C1 segment of cervical spinal cord (tissue), 14 donors: Measurements from ENCODE around the gene UBE2K.
"Not testable (repeated sequence)": the region's sequence is repeated elsewhere in the genome, so short reads cannot be mapped to it uniquely, and the experiment has no call there.

Experiments used
- DNase-seq, 14 donors: peaks; one replicate each; lab custom pipeline; 2025; lab: John Stamatoyannopoulos, UW

The UBE2K gene

GRCh38 chr4:39721788-39722187 is 23.9 kb downstream of the UBE2K start:
- no peak for DNase-seq

GRCh38 chr4:39729557-39729956 is 31.6 kb downstream of the UBE2K start:
- no peak for DNase-seq

GRCh38 chr4:39730072-39730471 is 32.1 kb downstream of the UBE2K start:
- DNase-seq = no peak

- no peak for DNase-seq
Observed at GRCh38 chr4:39731908-39732307, 34.0 kb downstream of the UBE2K start.

GRCh38 chr4:39732728-39733127 is 34.8 kb downstream of the UBE2K start:
- no peak for DNase-seq

GRCh38 chr4:39739591-39739990 is 41.7 kb downstream of the UBE2K start:
- not testable (repeated sequence) for DNase-seq

- DNase-seq = no peak
Observed at GRCh38 chr4:39741401-39741800, 43.5 kb downstream of the UBE2K start.

- no peak for DNase-seq
Observed at GRCh38 chr4:39745920-39746319, 48.0 kb downstream of the UBE2K start.

GRCh38 chr4:39750216-39750615 is 52.3 kb downstream of the UBE2K start:
- no peak for DNase-seq

GRCh38 chr4:39754309-39754708 is 56.4 kb downstream of the UBE2K start:
- no peak for DNase-seq

- no peak for DNase-seq
Observed at GRCh38 chr4:39756159-39756558, 58.2 kb downstream of the UBE2K start.

- DNase-seq = no peak
Observed at GRCh38 chr4:39758176-39758575, 60.2 kb downstream of the UBE2K start.

GRCh38 chr4:39759569-39759968 is 61.6 kb downstream of the UBE2K start:
- DNase-seq = no peak

- DNase-seq = no peak
Observed at GRCh38 chr4:39761005-39761667, 63.2 kb downstream of the UBE2K start.

GRCh38 chr4:39763714-39764572 is 66.0 kb downstream of the UBE2K start:
- DNase-seq = no peak

GRCh38 chr4:39770005-39770404 is 72.1 kb downstream of the UBE2K start:
- no peak for DNase-seq

- DNase-seq = no peak
Observed at GRCh38 chr4:39770471-39770870, 72.5 kb downstream of the UBE2K start.

- no peak for DNase-seq
Observed at GRCh38 chr4:39770969-39771724, 73.2 kb downstream of the UBE2K start.

- not testable (repeated sequence) for DNase-seq
Observed at GRCh38 chr4:39781988-39782387, 84.1 kb downstream of the UBE2K start.

GRCh38 chr4:39785083-39785482 is 87.1 kb downstream of the UBE2K start:
- no peak for DNase-seq

- no peak for DNase-seq
Observed at GRCh38 chr4:39786838-39787237, 88.9 kb downstream of the UBE2K start.

GRCh38 chr4:39792128-39792527 is 94.2 kb downstream of the UBE2K start:
- no peak for DNase-seq
